ACHN (cell line): ENCODE data around the gene PLXNA2.
A peak's percentile ranks its signal among the peaks of the same experiment; 100 is the strongest.

ENCODE experiments used
- DNase-seq: peaks from one replicate; pipeline ENCODE4 v3.0.0-alpha.2; 2015
- in situ Hi-C: cut with HindIII; loops from 2 replicates; pipeline ENCODE4 v1.10.0; 2017; ENCODE audit warnings: low sequenced_read_pairs, low pct_ligation_motif_present, low pct_unique_long_range_greater_than_20kb

The PLXNA2 gene

GRCh38 chr1:207992677-207993236 is 251.4 kb downstream of the PLXNA2 start:
- no peak for DNase-seq
- in situ Hi-C loops, result no loop called here

GRCh38 chr1:207991583-207992026 is 252.6 kb downstream of the PLXNA2 start:
- no peak for DNase-seq
- in situ Hi-C loops, result no loop called here

- in situ Hi-C loops, result no loop called here
- no peak for DNase-seq
Measured at GRCh38 chr1:207990876-207991582, 253.2 kb downstream of the PLXNA2 start.

DNA sequence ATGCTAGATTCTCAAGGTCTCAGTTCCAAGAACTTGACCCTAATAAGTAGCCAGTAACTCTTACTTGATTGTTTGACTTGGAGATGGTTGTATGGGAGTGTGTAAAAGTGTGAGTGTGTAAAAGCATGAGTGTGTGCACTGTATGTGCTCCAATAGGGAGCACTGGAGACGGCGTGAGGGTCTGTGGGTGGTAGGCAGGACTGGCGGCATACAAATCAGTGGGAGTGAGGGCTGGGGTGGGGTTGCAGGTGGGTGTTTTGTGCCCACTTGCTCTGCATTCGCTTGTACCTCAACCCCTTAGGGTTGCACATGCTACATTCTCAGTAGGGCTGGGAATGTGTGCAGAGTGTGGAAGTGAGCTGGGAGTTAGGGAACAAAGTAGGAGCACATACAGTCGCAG is 253.7 kb downstream of the PLXNA2 start:
- no peak for DNase-seq
- in situ Hi-C loops, result no loop called here

- no peak for DNase-seq
- in situ Hi-C loops, result no loop called here
Measured at GRCh38 chr1:207988326-207989165, 255.6 kb downstream of the PLXNA2 start.

GRCh38 chr1:207987164-207987563 is 257.0 kb downstream of the PLXNA2 start:
- in situ Hi-C loops, result no loop called here
- no peak for DNase-seq

DNA sequence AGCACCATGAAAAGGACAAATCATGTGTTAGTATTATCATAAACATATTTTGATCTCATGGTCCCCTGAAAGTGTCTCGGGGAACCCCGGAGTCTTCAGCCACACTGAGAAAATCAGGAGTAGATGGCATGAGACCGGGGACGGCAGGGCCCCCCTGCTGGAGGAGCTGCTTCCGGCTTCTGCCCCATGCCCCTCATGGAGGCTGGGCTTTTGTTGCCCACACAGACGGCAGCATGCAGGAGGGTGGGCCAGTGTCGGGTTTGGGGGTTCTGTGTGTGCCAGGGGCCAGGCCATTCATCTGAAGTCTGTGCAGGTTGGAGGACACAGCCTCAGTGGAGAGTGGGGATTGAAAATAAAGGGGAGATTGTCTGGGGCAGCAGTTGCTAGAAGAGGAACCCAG is 258.2 kb downstream of the PLXNA2 start:
- DNase-seq, result no peak
- in situ Hi-C loops, result no loop called here

DNA sequence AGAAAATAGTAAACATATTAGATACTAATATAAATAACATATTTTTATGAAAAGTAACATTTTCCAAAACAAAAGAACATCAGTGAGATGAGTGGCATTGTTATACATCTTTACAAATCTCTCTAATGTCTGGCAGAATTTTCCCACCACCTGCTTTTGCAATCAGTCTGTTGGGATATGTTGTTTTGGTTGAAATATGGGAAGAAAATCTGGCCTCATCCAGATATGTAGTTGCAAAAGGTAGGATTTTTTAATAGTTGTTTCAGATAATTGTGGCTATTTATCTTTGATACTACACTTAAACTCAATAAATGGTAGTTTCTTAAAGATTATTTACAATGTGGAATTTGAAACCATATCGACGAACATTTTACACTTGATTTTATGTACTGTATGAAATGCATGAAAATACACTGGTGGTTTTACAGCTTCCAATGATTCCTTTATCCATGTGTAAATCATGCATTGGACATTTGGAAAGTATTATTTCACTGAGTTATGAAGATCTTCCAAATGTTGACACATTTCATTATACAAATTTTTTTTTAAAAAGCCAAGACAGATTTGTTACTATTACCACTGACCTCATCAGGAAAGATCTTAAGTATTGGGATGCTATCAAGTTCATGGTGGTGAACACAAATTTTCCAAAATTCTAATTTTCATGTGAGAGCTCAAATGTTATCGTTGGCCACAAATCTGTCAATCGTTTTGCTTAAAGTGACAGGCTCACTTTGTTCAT is 259.2 kb downstream of the PLXNA2 start:
- no peak for DNase-seq
- in situ Hi-C loops, result no loop called here

DNA sequence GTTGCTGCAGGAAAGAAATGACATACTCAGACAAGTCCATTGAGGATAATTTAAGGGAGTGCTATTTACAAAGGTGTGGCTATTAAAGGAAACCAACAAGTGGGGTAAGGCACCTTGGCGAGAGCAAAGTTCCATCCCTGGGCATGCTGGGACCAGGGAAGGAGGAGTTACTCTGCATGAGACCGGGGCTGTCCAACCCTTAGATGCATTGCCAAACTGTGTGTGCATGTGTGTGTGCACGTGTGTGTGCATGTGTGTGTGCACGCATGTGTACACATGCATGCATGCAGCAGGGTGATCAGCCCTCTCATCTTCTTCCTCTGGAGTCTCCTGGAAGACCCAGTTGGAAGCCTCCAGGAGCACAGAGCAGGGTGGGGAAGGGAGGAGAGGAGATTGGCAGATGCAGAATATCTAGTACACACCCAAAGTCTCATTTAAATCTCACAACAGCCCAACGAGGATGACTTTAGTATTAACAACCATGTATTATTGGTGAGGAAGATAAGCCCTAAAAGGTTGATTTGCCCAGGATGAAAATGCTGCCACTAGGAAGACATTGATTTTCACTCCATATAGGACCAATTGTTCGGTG is 261.0 kb downstream of the PLXNA2 start:
- no peak for DNase-seq
- in situ Hi-C loops, result no loop called here

DNA sequence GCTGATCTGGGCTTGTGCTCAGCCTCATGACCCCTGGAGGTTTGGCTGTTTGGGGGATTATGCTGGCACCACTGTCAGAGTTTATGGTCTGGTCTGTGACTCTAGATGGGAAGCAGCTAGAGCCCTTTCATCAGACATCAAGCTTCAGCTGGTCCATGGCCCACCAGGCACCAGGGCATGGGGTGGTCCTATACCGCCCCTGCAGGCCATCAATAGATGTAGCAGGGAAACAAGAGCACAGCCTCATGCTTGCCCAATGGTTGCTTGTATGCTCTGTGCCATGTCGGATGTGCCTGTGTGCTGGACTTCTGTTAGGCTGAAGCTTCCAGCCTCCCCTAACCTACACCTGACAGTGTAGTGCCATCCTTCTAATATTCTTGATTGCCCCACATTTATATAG is 262.2 kb downstream of the PLXNA2 start:
- peak; percentile 34 for DNase-seq
- in situ Hi-C loops, result no loop called here

DNA sequence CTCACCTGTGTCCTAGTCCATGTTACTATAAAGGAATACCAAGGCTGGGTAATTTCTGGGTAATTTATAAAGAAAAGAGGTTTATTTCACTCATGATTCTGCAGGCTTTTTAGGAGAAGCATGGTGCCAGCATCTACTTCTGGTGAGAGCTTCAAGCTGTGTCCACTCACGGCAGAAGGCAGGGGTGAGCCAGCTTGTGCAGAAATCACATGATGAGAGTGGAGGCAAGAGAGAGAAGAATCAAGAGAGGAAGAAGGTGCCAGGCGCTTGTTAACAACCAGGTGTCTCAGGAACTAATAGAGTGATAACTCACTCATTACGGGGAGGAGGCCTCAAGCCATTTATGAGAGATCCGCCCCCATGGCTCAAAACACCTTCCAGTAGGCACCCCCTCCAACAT is 265.7 kb downstream of the PLXNA2 start:
- no peak for DNase-seq
- in situ Hi-C loops, result no loop called here

DNA sequence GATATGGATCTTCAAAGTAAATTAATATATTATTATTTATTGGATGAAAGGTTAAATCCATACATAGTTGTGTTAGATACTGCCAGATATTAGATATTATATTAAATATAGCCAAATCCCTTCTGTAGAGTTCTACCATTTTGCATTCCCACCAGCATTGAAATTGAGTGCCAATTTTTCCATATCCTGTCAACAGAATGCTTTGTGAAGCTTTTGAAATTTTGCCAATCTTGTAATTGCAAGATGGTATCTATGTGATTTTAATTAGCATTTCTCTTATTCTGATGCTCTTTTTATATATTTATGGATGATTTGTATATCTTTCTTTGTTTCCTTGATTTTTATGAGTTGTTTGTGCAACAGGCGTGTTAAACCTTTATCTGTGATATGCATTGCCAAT is 266.3 kb downstream of the PLXNA2 start:
- in situ Hi-C loops, result no loop called here
- no peak for DNase-seq

GRCh38 chr1:207973898-207974568 is 270.2 kb downstream of the PLXNA2 start:
- in situ Hi-C loops, result no loop called here
- no peak for DNase-seq

GRCh38 chr1:207972337-207972736 is 271.8 kb downstream of the PLXNA2 start:
- in situ Hi-C loops, result no loop called here
- DNase-seq, result no peak
